Neuronal stem cell (in vitro differentiated cells): Measurements from ENCODE around the gene CELA2B.

Experiments
- DNase-seq: peaks from one replicate; pipeline ENCODE4 v3.0.0-alpha.2; 2013; ENCODE audit warnings: low spot score
- H2AFZ ChIP-seq: one replicate; pipeline ENCODE4 v1.6.1; 2013; ENCODE audit warnings: mild to moderate bottlenecking, low read length, inconsistent platforms
- H2AK5ac ChIP-seq: 2 replicates; pipeline ENCODE4 v1.6.1; 2013; ENCODE audit warnings: low read depth, mild to moderate bottlenecking, inconsistent platforms, low read length, moderate library complexity, mixed read lengths
- H2BK120ac ChIP-seq: 2 replicates; pipeline ENCODE4 v1.6.1; 2013; ENCODE audit warnings: low read depth, mild to moderate bottlenecking, inconsistent platforms, low read length, moderate library complexity, mixed read lengths
- H2BK12ac ChIP-seq: one replicate; pipeline ENCODE4 v1.6.1; 2013; ENCODE audit warnings: low read length, inconsistent platforms
- H2BK15ac ChIP-seq: 2 replicates; pipeline ENCODE4 v1.6.1; 2013; ENCODE audit warnings: mild to moderate bottlenecking, low read length, inconsistent platforms, mixed read lengths
- H2BK5ac ChIP-seq: one replicate; pipeline ENCODE4 v1.6.1; 2013; ENCODE audit warnings: inconsistent platforms, mild to moderate bottlenecking, low read length, moderate library complexity
- H3K14ac ChIP-seq: one replicate; pipeline ENCODE4 v1.6.1; 2013; ENCODE audit warnings: low read length, inconsistent platforms
- H3K18ac ChIP-seq: 2 replicates; pipeline ENCODE4 v1.6.1; 2013; ENCODE audit warnings: low read length, inconsistent platforms
- H3K23ac ChIP-seq: 2 replicates; pipeline ENCODE4 v1.6.1; 2013; ENCODE audit warnings: low read depth, mild to moderate bottlenecking, mixed read lengths, low read length, inconsistent platforms; ENCODE audit not compliant: poor library complexity
- H3K27ac ChIP-seq: replicated peaks from 3 replicates; pipeline ENCODE4 v1.5.1; 2013; ENCODE audit warnings: low read length, inconsistent platforms
- H3K27me3 ChIP-seq, 3 experiments: 2 replicates each; pipeline ENCODE4 v1.6.1; 2013; ENCODE audit warnings: low read length in 3 of 3, mild to moderate bottlenecking in 2 of 3, inconsistent platforms in 1 of 3, low read depth in 1 of 3, mixed read lengths in 1 of 3, moderate library complexity in 1 of 3; ENCODE audit not compliant: control insufficient read depth in 3 of 3, insufficient read depth in 3 of 3
- H3K36me3 ChIP-seq, 2 donors: replicated peaks in 1 of 2; 2 replicates each; pipeline ENCODE4 v1.6.1; 2013; ENCODE audit warnings: low read length in 2 of 2; ENCODE audit not compliant: control insufficient read depth in 2 of 2, insufficient read depth in 2 of 2
- H3K4ac ChIP-seq: 2 replicates; pipeline ENCODE4 v1.6.1; 2013; ENCODE audit warnings: inconsistent platforms, mild to moderate bottlenecking, low read length, moderate library complexity
- H3K4me1 ChIP-seq, 2 donors: 1 replicate in 1 of 2; 2 replicates in 1 of 2; pipeline ENCODE4 v1.6.1; 2013; ENCODE audit warnings: low read length in 2 of 2, low read depth in 1 of 2; ENCODE audit not compliant: control insufficient read depth in 2 of 2, insufficient read depth in 1 of 2
- H3K4me2 ChIP-seq: one replicate; pipeline ENCODE4 v1.6.1; 2013; ENCODE audit warnings: mild to moderate bottlenecking, low read length, inconsistent platforms; ENCODE audit not compliant: insufficient read depth, poor library complexity, severe bottlenecking
- H3K4me3 ChIP-seq, 2 donors: 2 replicates each; pipeline ENCODE4 v1.5.1; 2013; ENCODE audit warnings: low read length in 2 of 2, mild to moderate bottlenecking in 2 of 2, inconsistent platforms in 1 of 2, moderate library complexity in 1 of 2
- H3K79me1 ChIP-seq: one replicate; pipeline ENCODE4 v1.6.1; 2013; ENCODE audit warnings: low read depth, mild to moderate bottlenecking, inconsistent platforms, low read length, moderate library complexity
- H3K9ac ChIP-seq: one replicate; pipeline ENCODE4 v1.6.1; 2013; ENCODE audit warnings: mild to moderate bottlenecking, low read depth, low read length, inconsistent platforms; ENCODE audit not compliant: poor library complexity
- H3K9me3 ChIP-seq, 2 donors: replicated peaks in 1 of 2; 2 replicates each; pipeline versions ENCODE3 to v1.6.1; 2013; ENCODE audit warnings: low read length in 2 of 2, mild to moderate bottlenecking in 2 of 2, inconsistent platforms in 1 of 2, low read depth in 1 of 2, mixed read lengths in 1 of 2, moderate library complexity in 1 of 2; ENCODE audit not compliant: control insufficient read depth in 2 of 2, insufficient read depth in 1 of 2
- H4K8ac ChIP-seq: one replicate; pipeline ENCODE4 v1.6.1; 2013; ENCODE audit warnings: low read depth, mild to moderate bottlenecking, inconsistent platforms, low read length, moderate library complexity
- H4K91ac ChIP-seq: one replicate; pipeline ENCODE4 v1.6.1; 2013; ENCODE audit warnings: low read length, low read depth, mild to moderate bottlenecking, inconsistent platforms; ENCODE audit not compliant: poor library complexity
- WGBS, 2 donors: extraction: QIAGEN DNeasy Blood & Tissue Kit; methylation state at CpG; one replicate each; pipeline ENCODE4 v1.1.7; 2013; ENCODE audit warnings: missing lambda C conversion rate in 2 of 2, mixed read lengths in 1 of 2; ENCODE audit not compliant: insufficient read length in 2 of 2, insufficient replicate concordance in 1 of 2; ENCODE audit errors: extremely low coverage in 2 of 2; 5-methylcytosine and 5-hydroxymethylcytosine counted together

The CELA2B gene

GRCh38 chr1:15540186-15540585, 64.3 kb downstream of the CELA2B start:
- no peak overlapping the region for H4K91ac ChIP-seq
- H2BK120ac ChIP-seq, result no peak overlapping the region
- WGBS, 2 donors, result no CpG with 5 or more reads among the region's 8 CpGs
- H3K36me3 ChIP-seq, result peaks cover 27 to 89% of the 10 kb centered on the region in 2 donors
- H3K23ac ChIP-seq, result no peak overlapping the region
- no peak overlapping the region for H3K9ac ChIP-seq
- no peak overlapping the region for H2AFZ ChIP-seq
- no peaks in the 10 kb centered on the region for H3K9me3 ChIP-seq
- no peak overlapping the region for H2BK15ac ChIP-seq
- H3K18ac ChIP-seq, result no peak overlapping the region
- H3K4me3 ChIP-seq, result no peak overlapping the region
- no peak overlapping the region for H2BK5ac ChIP-seq
- no peak overlapping the region for H3K4ac ChIP-seq
- no peak overlapping the region for H2BK12ac ChIP-seq
- no peak overlapping the region for H3K4me2 ChIP-seq
- no peaks in the 10 kb centered on the region for H3K27me3 ChIP-seq
- no peak overlapping the region for H3K14ac ChIP-seq
- no peak overlapping the region for H4K8ac ChIP-seq
- no peak for DNase-seq
- no peaks in the 10 kb centered on the region for H3K79me1 ChIP-seq
- H3K27ac ChIP-seq, result no peak overlapping the region
- no peak overlapping the region for H2AK5ac ChIP-seq
- H3K4me1 ChIP-seq, result no peaks in the 10 kb centered on the region
